Neuronal stem cell (in vitro differentiated cells): ENCODE measurements around the gene PRR29.

Source experiments
- DNase-seq: peaks from one replicate; pipeline ENCODE4 v3.0.0-alpha.2; 2013; ENCODE audit warnings: low spot score
- H2AFZ ChIP-seq: one replicate; pipeline ENCODE4 v1.6.1; 2013; ENCODE audit warnings: mild to moderate bottlenecking, low read length, inconsistent platforms
- H2AK5ac ChIP-seq: 2 replicates; pipeline ENCODE4 v1.6.1; 2013; ENCODE audit warnings: low read depth, mild to moderate bottlenecking, inconsistent platforms, low read length, moderate library complexity, mixed read lengths
- H2BK120ac ChIP-seq: 2 replicates; pipeline ENCODE4 v1.6.1; 2013; ENCODE audit warnings: low read depth, mild to moderate bottlenecking, inconsistent platforms, low read length, moderate library complexity, mixed read lengths
- H2BK12ac ChIP-seq: one replicate; pipeline ENCODE4 v1.6.1; 2013; ENCODE audit warnings: low read length, inconsistent platforms
- H2BK15ac ChIP-seq: 2 replicates; pipeline ENCODE4 v1.6.1; 2013; ENCODE audit warnings: mild to moderate bottlenecking, low read length, inconsistent platforms, mixed read lengths
- H2BK5ac ChIP-seq: one replicate; pipeline ENCODE4 v1.6.1; 2013; ENCODE audit warnings: inconsistent platforms, mild to moderate bottlenecking, low read length, moderate library complexity
- H3K14ac ChIP-seq: one replicate; pipeline ENCODE4 v1.6.1; 2013; ENCODE audit warnings: low read length, inconsistent platforms
- H3K18ac ChIP-seq: 2 replicates; pipeline ENCODE4 v1.6.1; 2013; ENCODE audit warnings: low read length, inconsistent platforms
- H3K23ac ChIP-seq: 2 replicates; pipeline ENCODE4 v1.6.1; 2013; ENCODE audit warnings: low read depth, mild to moderate bottlenecking, mixed read lengths, low read length, inconsistent platforms; ENCODE audit not compliant: poor library complexity
- H3K27ac ChIP-seq: replicated peaks from 3 replicates; pipeline ENCODE4 v1.5.1; 2013; ENCODE audit warnings: low read length, inconsistent platforms
- H3K27me3 ChIP-seq, 3 experiments: 2 replicates each; pipeline ENCODE4 v1.6.1; 2013; ENCODE audit warnings: low read length in 3 of 3, mild to moderate bottlenecking in 2 of 3, inconsistent platforms in 1 of 3, low read depth in 1 of 3, mixed read lengths in 1 of 3, moderate library complexity in 1 of 3; ENCODE audit not compliant: control insufficient read depth in 3 of 3, insufficient read depth in 3 of 3
- H3K36me3 ChIP-seq, 2 donors: replicated peaks in 1 of 2; 2 replicates each; pipeline ENCODE4 v1.6.1; 2013; ENCODE audit warnings: low read length in 2 of 2; ENCODE audit not compliant: control insufficient read depth in 2 of 2, insufficient read depth in 2 of 2
- H3K4ac ChIP-seq: 2 replicates; pipeline ENCODE4 v1.6.1; 2013; ENCODE audit warnings: inconsistent platforms, mild to moderate bottlenecking, low read length, moderate library complexity
- H3K4me1 ChIP-seq, 2 donors: 1 replicate in 1 of 2; 2 replicates in 1 of 2; pipeline ENCODE4 v1.6.1; 2013; ENCODE audit warnings: low read length in 2 of 2, low read depth in 1 of 2; ENCODE audit not compliant: control insufficient read depth in 2 of 2, insufficient read depth in 1 of 2
- H3K4me2 ChIP-seq: one replicate; pipeline ENCODE4 v1.6.1; 2013; ENCODE audit warnings: mild to moderate bottlenecking, low read length, inconsistent platforms; ENCODE audit not compliant: insufficient read depth, poor library complexity, severe bottlenecking
- H3K4me3 ChIP-seq, 2 donors: 2 replicates each; pipeline ENCODE4 v1.5.1; 2013; ENCODE audit warnings: low read length in 2 of 2, mild to moderate bottlenecking in 2 of 2, inconsistent platforms in 1 of 2, moderate library complexity in 1 of 2
- H3K79me1 ChIP-seq: one replicate; pipeline ENCODE4 v1.6.1; 2013; ENCODE audit warnings: low read depth, mild to moderate bottlenecking, inconsistent platforms, low read length, moderate library complexity
- H3K9ac ChIP-seq: one replicate; pipeline ENCODE4 v1.6.1; 2013; ENCODE audit warnings: mild to moderate bottlenecking, low read depth, low read length, inconsistent platforms; ENCODE audit not compliant: poor library complexity
- H3K9me3 ChIP-seq, 2 donors: replicated peaks in 1 of 2; 2 replicates each; pipeline versions ENCODE3 to v1.6.1; 2013; ENCODE audit warnings: low read length in 2 of 2, mild to moderate bottlenecking in 2 of 2, inconsistent platforms in 1 of 2, low read depth in 1 of 2, mixed read lengths in 1 of 2, moderate library complexity in 1 of 2; ENCODE audit not compliant: control insufficient read depth in 2 of 2, insufficient read depth in 1 of 2
- H4K8ac ChIP-seq: one replicate; pipeline ENCODE4 v1.6.1; 2013; ENCODE audit warnings: low read depth, mild to moderate bottlenecking, inconsistent platforms, low read length, moderate library complexity
- H4K91ac ChIP-seq: one replicate; pipeline ENCODE4 v1.6.1; 2013; ENCODE audit warnings: low read length, low read depth, mild to moderate bottlenecking, inconsistent platforms; ENCODE audit not compliant: poor library complexity
- WGBS, 2 donors: extraction: QIAGEN DNeasy Blood & Tissue Kit; methylation state at CpG; one replicate each; pipeline ENCODE4 v1.1.7; 2013; ENCODE audit warnings: missing lambda C conversion rate in 2 of 2, mixed read lengths in 1 of 2; ENCODE audit not compliant: insufficient read length in 2 of 2, insufficient replicate concordance in 1 of 2; ENCODE audit errors: extremely low coverage in 2 of 2; 5-methylcytosine and 5-hydroxymethylcytosine counted together

Gene PRR29

DNA sequence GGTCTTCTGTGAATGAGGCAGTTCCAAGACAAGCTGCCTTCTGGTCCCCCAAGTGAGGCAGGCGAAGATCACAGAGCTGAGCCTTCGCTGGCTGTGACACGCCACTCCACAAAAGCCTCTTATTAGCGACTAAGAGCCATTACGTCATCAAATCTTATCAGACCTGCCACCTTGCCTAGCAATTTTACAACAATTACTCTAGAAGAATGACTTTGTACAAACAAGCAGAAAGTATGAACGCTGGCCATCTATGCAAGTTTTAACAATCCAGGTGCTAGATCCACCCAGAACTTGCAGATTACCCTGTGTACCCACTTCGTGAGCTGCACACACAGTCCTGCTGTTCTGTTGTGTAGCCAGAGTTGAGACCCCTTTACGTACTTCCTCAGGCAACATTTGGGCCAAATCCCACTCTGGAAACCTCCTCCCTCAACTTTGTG lies 26.1 kb downstream of the PRR29 start:
- H3K27me3 ChIP-seq = no peaks in the 10 kb centered on the region
- H3K4ac ChIP-seq = no peak overlapping the region
- H3K14ac ChIP-seq = peak overlapping the region; percentile 5
- H2BK5ac ChIP-seq = no peak overlapping the region
- H2BK15ac ChIP-seq = no peak overlapping the region
- DNase-seq = no peak
- no peak overlapping the region for H3K4me2 ChIP-seq
- no peak overlapping the region for H3K9ac ChIP-seq
- H4K8ac ChIP-seq = no peak overlapping the region
- H3K4me3 ChIP-seq = no peak overlapping the region
- no CpG with 5 or more reads among the region's 8 CpGs for WGBS, 2 donors
- H2AK5ac ChIP-seq = no peak overlapping the region
- H3K4me1 ChIP-seq = peaks cover 0 to 2% of the 10 kb centered on the region in 2 donors
- H3K27ac ChIP-seq = no peak overlapping the region
- H2BK120ac ChIP-seq = no peak overlapping the region
- no peak overlapping the region for H3K18ac ChIP-seq
- no peak overlapping the region for H2BK12ac ChIP-seq
- H2AFZ ChIP-seq = no peak overlapping the region
- no peak overlapping the region for H4K91ac ChIP-seq
- H3K23ac ChIP-seq = no peak overlapping the region
- H3K9me3 ChIP-seq = no peaks in the 10 kb centered on the region
- no peaks in the 10 kb centered on the region for H3K36me3 ChIP-seq
- H3K79me1 ChIP-seq = no peaks in the 10 kb centered on the region

DNA sequence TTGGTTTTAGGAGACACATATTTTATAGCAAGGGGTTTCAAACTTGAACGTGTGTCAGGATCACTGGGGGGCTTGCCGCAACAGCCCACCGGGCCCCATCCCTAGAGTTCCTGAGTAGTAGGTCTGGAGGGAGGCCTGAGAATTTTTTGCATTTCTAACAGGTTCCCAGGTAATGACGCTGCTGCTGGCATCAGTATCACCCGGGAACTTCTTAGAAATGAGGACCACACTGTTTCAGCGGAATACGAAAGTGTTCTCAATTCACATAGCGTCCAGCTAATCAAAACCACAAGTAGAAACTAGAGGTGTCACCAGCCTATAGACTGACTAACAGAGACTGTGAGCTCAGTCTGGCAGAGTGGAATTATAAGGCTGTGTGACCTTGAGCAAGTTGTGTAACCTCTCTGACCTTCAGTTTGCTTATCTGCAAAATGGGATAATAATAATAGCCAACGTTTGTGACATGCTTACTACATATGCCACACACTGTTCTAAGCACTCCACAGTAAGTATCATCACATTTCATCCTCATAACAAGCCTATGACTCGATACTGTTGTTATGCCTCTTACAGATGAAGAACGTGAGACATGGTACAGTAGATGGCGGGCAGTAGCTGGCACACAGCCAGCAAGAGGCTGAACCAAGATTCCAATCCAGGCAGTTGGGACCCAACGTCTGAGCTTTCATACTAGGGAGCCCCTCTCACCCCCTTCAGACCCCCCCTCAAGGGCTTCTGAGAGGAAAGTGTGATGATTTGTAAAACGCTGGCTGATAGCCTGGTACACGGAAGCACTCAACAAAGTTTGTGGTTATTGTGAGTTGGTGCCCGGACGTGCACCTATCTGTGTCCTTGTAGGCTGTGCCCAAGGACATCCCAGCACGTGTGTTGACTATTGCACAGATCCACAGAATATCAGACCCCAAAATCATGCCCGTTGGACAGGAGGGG lies 26.9 kb downstream of the PRR29 start:
- no peak overlapping the region for H2BK5ac ChIP-seq
- H2AK5ac ChIP-seq = no peak overlapping the region
- H3K27me3 ChIP-seq = no peaks in the 10 kb centered on the region
- H3K18ac ChIP-seq = no peak overlapping the region
- H4K8ac ChIP-seq = no peak overlapping the region
- H3K27ac ChIP-seq = no peak overlapping the region
- H2BK15ac ChIP-seq = no peak overlapping the region
- no peaks in the 10 kb centered on the region for H3K79me1 ChIP-seq
- H2AFZ ChIP-seq = no peak overlapping the region
- no peak overlapping the region for H4K91ac ChIP-seq
- WGBS, 2 donors = no CpG with 5 or more reads among the region's 19 CpGs
- no peaks in the 10 kb centered on the region for H3K4me1 ChIP-seq
- H3K23ac ChIP-seq = no peak overlapping the region
- H3K36me3 ChIP-seq = no peaks in the 10 kb centered on the region
- H3K9me3 ChIP-seq = no peaks in the 10 kb centered on the region
- H2BK120ac ChIP-seq = no peak overlapping the region
- H3K14ac ChIP-seq = no peak overlapping the region
- H2BK12ac ChIP-seq = no peak overlapping the region
- H3K4me2 ChIP-seq = no peak overlapping the region
- no peak overlapping the region for H3K4ac ChIP-seq
- no peak overlapping the region for H3K4me3 ChIP-seq
- no peak overlapping the region for H3K9ac ChIP-seq
- no peak for DNase-seq

DNA sequence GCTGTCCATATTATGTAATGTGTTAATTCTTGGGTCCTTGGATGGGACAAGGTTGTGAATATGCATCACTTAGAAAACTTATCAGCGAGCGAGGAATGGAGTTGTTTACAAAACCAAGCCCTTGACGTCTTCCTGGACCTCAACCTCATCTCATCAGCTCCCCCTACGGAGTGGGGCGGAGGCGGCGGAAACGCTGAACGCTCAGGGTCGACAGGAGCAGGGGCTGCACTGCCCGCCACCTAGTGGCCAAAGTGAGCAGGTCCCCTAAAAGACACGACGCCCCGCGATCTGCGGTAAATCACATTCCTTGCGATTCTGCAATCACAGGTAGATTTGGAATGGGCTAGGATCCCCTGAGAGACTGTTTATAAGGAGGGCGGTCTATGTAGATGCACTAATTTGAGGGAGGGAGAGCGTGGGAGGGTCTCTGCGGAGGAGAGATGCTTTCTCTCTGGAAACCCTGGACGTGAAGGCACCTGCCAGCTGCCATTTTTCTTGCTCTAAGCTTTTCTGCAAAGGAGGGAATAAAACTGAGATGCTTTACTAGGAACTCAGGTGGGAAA lies 27.7 kb downstream of the PRR29 start:
- Histone ChIP-seq H3K4me3 (no peak overlapping the region), H3K9me3 (no peaks in the 10 kb centered on the region), H3K9ac (no peak overlapping the region), H3K79me1 (no peaks in the 10 kb centered on the region), H3K27ac (no peak overlapping the region), H3K18ac (no peak overlapping the region), H2BK12ac (no peak overlapping the region), H2AFZ (peak overlapping the region; percentile 50), H3K4me1 (no peaks in the 10 kb centered on the region), H3K23ac (no peak overlapping the region), H2BK120ac (no peak overlapping the region), H3K4me2 (no peak overlapping the region), H3K14ac (no peak overlapping the region), H4K8ac (no peak overlapping the region), H2AK5ac (no peak overlapping the region), H2BK5ac (no peak overlapping the region), H2BK15ac (no peak overlapping the region), H3K27me3 (no peaks in the 10 kb centered on the region), H4K91ac (no peak overlapping the region), H3K36me3 (no peaks in the 10 kb centered on the region), H3K4ac (no peak overlapping the region)
- no CpG with 5 or more reads among the region's 21 CpGs for WGBS, 2 donors
- DNase-seq = peak; percentile 59

DNA sequence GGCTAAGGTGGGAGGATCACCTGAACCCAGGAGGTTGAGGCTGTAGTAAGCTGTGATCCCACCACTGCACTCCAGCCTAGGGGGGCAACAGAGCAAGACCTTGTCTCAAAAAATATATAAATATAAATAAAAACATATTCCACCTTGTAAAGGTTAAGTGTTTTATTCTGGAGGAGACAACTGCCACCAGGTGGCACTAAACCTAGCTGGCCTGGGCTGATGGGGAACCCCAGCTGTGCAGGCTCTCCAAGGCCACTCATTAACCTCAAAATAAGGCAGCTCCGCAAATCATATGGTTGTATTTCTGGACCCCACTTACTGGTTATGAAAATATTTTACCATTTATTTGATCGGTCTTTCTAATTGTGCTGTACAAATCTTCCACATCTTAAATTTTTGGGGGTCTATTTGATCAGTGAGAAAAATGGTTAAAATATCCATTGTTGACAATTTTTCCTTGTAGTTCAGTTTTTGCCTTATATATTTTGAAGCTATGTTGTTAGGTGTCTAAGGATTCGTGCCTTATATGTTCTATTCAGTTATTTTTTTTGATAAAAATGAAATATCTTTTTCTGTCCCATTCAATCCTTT lies 30.8 kb downstream of the PRR29 start:
- H3K27ac ChIP-seq = no peak overlapping the region
- DNase-seq = peak; percentile 38
- H3K9ac ChIP-seq = no peak overlapping the region
- H3K18ac ChIP-seq = no peak overlapping the region
- no peak overlapping the region for H3K14ac ChIP-seq
- no CpG with 5 or more reads among the region's 3 CpGs for WGBS, 2 donors
- no peak overlapping the region for H2BK15ac ChIP-seq
- no peak overlapping the region for H2BK5ac ChIP-seq
- no peak overlapping the region for H2BK120ac ChIP-seq
- H3K4me1 ChIP-seq = no peaks in the 10 kb centered on the region
- H3K79me1 ChIP-seq = no peaks in the 10 kb centered on the region
- no peak overlapping the region for H2AFZ ChIP-seq
- H3K4ac ChIP-seq = no peak overlapping the region
- H2AK5ac ChIP-seq = no peak overlapping the region
- no peak overlapping the region for H4K8ac ChIP-seq
- H3K23ac ChIP-seq = no peak overlapping the region
- H3K4me3 ChIP-seq = no peak overlapping the region
- H4K91ac ChIP-seq = no peak overlapping the region
- H3K27me3 ChIP-seq = no peaks in the 10 kb centered on the region
- H2BK12ac ChIP-seq = no peak overlapping the region
- no peaks in the 10 kb centered on the region for H3K36me3 ChIP-seq
- no peak overlapping the region for H3K4me2 ChIP-seq
- no peaks in the 10 kb centered on the region for H3K9me3 ChIP-seq
